ENCODE measurements around the gene SNRPD3.

- no peak for TF ChIP-seq POLR2A (IDR thresholded peaks at IDR 0.05)
- TF ChIP-seq POLR2AphosphoS5 (IDR thresholded peaks at IDR 0.05): no peak
- TF ChIP-seq CTCF (IDR thresholded peaks at IDR 0.05): no peak
- TF ChIP-seq EP300 (IDR thresholded peaks at IDR 0.05): no peak
Measured at GRCh38 chr22:24563246-24563645, 7.4 kb downstream of the SNRPD3 start.
